ENCODE results near the gene SPATS2L. TPM values are rescaled to one million over a fixed set of nuclear protein-coding genes. Genes with fewer than 3 reads are reported as not detected.

SPATS2L gene
- total RNA-seq, 1 donor from 2014 or later, result 29.1 TPM

DNA sequence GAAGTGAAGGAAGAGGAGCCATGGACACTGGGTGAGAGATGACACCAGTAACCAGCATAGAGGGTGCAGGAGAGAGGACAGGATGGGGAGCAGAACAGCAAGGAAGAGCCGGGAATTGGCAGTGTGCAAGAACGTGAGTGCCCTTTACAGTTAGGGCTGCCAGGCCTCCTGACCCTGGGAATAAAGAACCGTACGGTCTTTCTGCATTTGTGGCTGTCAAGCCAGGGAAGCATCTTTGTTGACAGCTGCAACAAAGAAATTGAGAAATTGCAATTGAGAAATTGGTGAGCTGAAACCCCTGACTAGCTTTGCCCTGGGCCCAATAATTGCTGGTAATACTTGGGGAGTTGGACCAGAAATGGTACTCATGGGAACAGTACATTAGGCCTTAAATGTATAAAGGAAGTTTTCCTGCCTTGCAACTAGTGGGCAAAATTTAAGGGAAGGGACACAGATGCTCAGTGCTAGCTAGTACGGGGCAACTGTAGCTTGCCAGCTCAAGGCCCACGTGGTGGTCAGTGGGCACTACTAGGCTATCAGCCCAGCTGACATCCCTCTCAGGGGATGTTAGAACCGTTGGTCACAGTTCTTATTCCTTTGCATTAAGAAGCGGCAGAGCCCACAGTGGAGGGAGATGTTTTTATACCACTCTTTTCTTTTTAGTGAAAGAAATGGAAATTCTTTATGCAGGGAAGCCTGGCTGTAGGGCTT is 146.8 kb downstream of the SPATS2L start:
- no peaks in the 10 kb centered on the region for H3K9me3 Mint-ChIP-seq

GRCh38 chr2:200453853-200454534 is 147.5 kb downstream of the SPATS2L start:
- no peak overlapping the region for H3K4me3 Mint-ChIP-seq

More for the DNA sequence above, 146.8 kb downstream of the SPATS2L start:
- Histone ChIP-seq H3K27me3 (no peaks in the 10 kb centered on the region), H2AFZ (replicated peaks) (no peak overlapping the region), H3K9me3 (ENCODE audit: low read depth) (no peaks in the 10 kb centered on the region), H3K36me3 (no peaks in the 10 kb centered on the region), H3F3A (ENCODE audit: low read depth) (no peaks in the 10 kb centered on the region), H3K4me1 (peaks cover 8% of the 10 kb centered on the region), H3K27ac (no peak overlapping the region), H3K79me2 (ENCODE audit: low read depth) (no peaks in the 10 kb centered on the region), H3K9ac (no peak overlapping the region), H3K4me3 (no peak overlapping the region), H3K4me2 (no peak overlapping the region), H4K20me1 (ENCODE audit: low read depth) (no peaks in the 10 kb centered on the region)
- Mint-ChIP-seq H3K27ac (no peak overlapping the region), H3K27me3 (ENCODE audit: insufficient read depth, low read depth) (no peaks in the 10 kb centered on the region), H3K4me1 (peaks cover 7% of the 10 kb centered on the region), H3K36me3 (peaks cover 21% of the 10 kb centered on the region), H3K4me3 (no peak overlapping the region)
- TF ChIP-seq EZH2phosphoT487 (IDR thresholded peaks at IDR 0.05) (no peak), EZH2 (IDR thresholded peaks at IDR 0.05) (no peak)
- no peak for DNase-seq (ENCODE audit: low spot score)

DNA sequence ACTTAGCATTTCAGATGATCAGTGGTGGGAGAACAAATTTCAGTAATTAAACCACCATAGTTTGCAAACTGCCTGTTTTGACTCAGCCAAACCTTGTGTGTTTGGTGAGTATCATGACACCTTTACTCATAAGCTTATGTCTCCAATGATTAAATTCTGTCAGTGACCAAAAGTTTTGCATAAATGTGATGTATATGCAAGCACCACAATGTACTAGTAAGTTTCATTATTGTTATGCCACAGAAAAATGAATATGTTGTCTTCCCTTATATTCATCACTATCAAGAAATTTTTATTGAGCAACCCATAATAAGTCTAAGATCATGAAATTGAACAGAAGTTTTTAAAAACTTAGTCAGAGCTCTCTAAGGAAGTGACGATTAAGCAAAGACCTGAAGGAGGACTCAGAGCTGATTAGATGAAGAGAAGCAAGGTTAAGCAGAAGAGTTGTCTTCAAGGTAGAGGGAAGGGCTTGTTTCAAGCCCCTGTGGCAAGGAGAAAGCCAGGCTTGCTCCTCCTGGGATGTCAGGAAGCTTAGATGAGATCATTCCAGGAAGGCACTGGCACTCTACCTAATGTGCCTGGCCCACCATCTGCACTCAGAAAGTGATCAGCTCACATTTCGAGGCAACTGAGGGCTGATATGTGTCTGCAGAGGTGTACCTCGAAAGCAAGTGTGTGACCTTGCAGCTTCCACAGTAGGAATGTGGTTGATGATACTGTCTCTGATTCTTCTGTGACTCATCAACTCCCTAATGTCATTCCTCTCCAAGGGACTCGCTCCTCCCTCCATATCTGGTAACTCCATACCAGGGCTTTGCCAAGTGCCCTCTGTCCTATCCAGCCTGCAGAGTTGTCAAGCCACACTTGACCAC is 148.7 kb downstream of the SPATS2L start:
- H3K79me2 ChIP-seq (ENCODE audit: low read depth), result no peaks in the 10 kb centered on the region
- Mint-ChIP-seq H3K36me3 (peaks cover 16% of the 10 kb centered on the region), H3K4me1 (peaks cover 7% of the 10 kb centered on the region), H3K4me3 (no peak overlapping the region), H3K9me3 (no peaks in the 10 kb centered on the region), H3K27ac (no peak overlapping the region), H3K27me3 (ENCODE audit: insufficient read depth, low read depth) (no peaks in the 10 kb centered on the region)
- H3K4me2 ChIP-seq, result no peak overlapping the region
- H3K27me3 ChIP-seq, result no peaks in the 10 kb centered on the region
- peaks cover 8% of the 10 kb centered on the region for H3K4me1 ChIP-seq
- TF ChIP-seq EZH2 (IDR thresholded peaks at IDR 0.05) (no peak), EZH2phosphoT487 (IDR thresholded peaks at IDR 0.05) (no peak)
- TF ChIP-seq, protein P1, sequence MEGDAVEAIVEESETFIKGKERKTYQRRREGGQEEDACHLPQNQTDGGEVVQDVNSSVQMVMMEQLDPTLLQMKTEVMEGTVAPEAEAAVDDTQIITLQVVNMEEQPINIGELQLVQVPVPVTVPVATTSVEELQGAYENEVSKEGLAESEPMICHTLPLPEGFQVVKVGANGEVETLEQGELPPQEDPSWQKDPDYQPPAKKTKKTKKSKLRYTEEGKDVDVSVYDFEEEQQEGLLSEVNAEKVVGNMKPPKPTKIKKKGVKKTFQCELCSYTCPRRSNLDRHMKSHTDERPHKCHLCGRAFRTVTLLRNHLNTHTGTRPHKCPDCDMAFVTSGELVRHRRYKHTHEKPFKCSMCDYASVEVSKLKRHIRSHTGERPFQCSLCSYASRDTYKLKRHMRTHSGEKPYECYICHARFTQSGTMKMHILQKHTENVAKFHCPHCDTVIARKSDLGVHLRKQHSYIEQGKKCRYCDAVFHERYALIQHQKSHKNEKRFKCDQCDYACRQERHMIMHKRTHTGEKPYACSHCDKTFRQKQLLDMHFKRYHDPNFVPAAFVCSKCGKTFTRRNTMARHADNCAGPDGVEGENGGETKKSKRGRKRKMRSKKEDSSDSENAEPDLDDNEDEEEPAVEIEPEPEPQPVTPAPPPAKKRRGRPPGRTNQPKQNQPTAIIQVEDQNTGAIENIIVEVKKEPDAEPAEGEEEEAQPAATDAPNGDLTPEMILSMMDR (IDR thresholded peaks at IDR 0.05), result no peak
- no peaks in the 10 kb centered on the region for H3F3A ChIP-seq (ENCODE audit: low read depth)
- no peak overlapping the region for H3K4me3 ChIP-seq
- no peak for DNase-seq (ENCODE audit: low spot score)
- no peaks in the 10 kb centered on the region for H3K9me3 ChIP-seq (ENCODE audit: low read depth)
- H2AFZ ChIP-seq (replicated peaks), result no peak overlapping the region
- no peaks in the 10 kb centered on the region for H3K36me3 ChIP-seq
- H3K9ac ChIP-seq, result no peak overlapping the region
- no peaks in the 10 kb centered on the region for H4K20me1 ChIP-seq (ENCODE audit: low read depth)
- no peak overlapping the region for H3K27ac ChIP-seq

More at GRCh38 chr2:200453853-200454534, 147.5 kb downstream of the SPATS2L start:
- Histone ChIP-seq H3K4me3 (no peak overlapping the region), H3K9me3 (ENCODE audit: low read depth) (no peaks in the 10 kb centered on the region), H3F3A (ENCODE audit: low read depth) (no peaks in the 10 kb centered on the region), H2AFZ (replicated peaks) (no peak overlapping the region), H3K4me1 (peaks cover 8% of the 10 kb centered on the region), H3K36me3 (no peaks in the 10 kb centered on the region), H3K27me3 (no peaks in the 10 kb centered on the region), H3K27ac (no peak overlapping the region), H3K79me2 (ENCODE audit: low read depth) (no peaks in the 10 kb centered on the region), H3K4me2 (no peak overlapping the region), H3K9ac (no peak overlapping the region), H4K20me1 (ENCODE audit: low read depth) (no peaks in the 10 kb centered on the region)
- H3K9me3 Mint-ChIP-seq, result no peaks in the 10 kb centered on the region
- TF ChIP-seq EZH2 (IDR thresholded peaks at IDR 0.05), result no peak
- H3K36me3 Mint-ChIP-seq, result peaks cover 17% of the 10 kb centered on the region
- DNase-seq (ENCODE audit: low spot score), result no peak
- H3K27ac Mint-ChIP-seq, result no peak overlapping the region
- no peaks in the 10 kb centered on the region for H3K27me3 Mint-ChIP-seq (ENCODE audit: insufficient read depth, low read depth)
- H3K4me1 Mint-ChIP-seq, result peaks cover 7% of the 10 kb centered on the region

DNA sequence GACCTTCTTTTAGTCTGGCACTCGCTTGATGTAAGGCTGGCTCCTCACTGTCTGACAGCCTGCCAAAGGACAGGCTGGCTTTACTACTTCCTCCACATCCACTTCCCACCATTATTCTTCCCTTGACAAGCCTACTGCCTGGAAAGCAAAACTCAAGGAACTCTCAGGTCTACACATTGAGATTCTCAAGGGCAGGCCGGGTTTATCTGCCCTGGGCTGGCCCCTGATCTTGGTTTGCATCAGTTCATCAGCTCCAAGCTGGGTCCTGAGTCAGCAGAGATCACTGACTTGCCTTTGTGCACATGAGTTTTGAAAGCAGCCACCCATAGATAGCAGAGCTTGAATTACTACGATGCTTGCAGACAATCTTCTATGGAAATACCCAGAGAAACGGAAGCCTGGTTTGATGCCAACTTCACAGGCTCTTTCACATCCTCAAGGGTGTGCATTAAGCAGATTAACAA is 149.5 kb downstream of the SPATS2L start:
- Mint-ChIP-seq H3K27me3 (ENCODE audit: insufficient read depth, low read depth) (no peaks in the 10 kb centered on the region), H3K4me1 (peaks cover 7% of the 10 kb centered on the region), H3K9me3 (no peaks in the 10 kb centered on the region), H3K36me3 (peaks cover 11% of the 10 kb centered on the region), H3K27ac (peak overlapping the region; percentile 20), H3K4me3 (no peak overlapping the region)
- Histone ChIP-seq H3K9ac (no peak overlapping the region), H3K4me3 (no peak overlapping the region), H3K79me2 (ENCODE audit: low read depth) (no peaks in the 10 kb centered on the region), H3K9me3 (ENCODE audit: low read depth) (no peaks in the 10 kb centered on the region), H3K4me2 (no peak overlapping the region), H3K27me3 (no peaks in the 10 kb centered on the region), H4K20me1 (ENCODE audit: low read depth) (no peaks in the 10 kb centered on the region), H3K27ac (no peak overlapping the region), H2AFZ (replicated peaks) (no peak overlapping the region), H3K4me1 (peaks cover 8% of the 10 kb centered on the region), H3K36me3 (no peaks in the 10 kb centered on the region), H3F3A (ENCODE audit: low read depth) (no peaks in the 10 kb centered on the region)
- TF ChIP-seq EZH2phosphoT487 (IDR thresholded peaks at IDR 0.05) (no peak), EZH2 (IDR thresholded peaks at IDR 0.05) (no peak)
- TF ChIP-seq, protein P1 (IDR thresholded peaks at IDR 0.05), result no peak
- DNase-seq (ENCODE audit: low spot score), result no peak
